ENCODE data around the gene ADARB2.

- TF ChIP-seq POLR2A (IDR thresholded peaks at IDR 0.05; ENCODE audit: low read depth) = no peak
- TF ChIP-seq CTCF (IDR thresholded peaks at IDR 0.05) = no peak
- no peak for TF ChIP-seq EP300 (IDR thresholded peaks at IDR 0.05)
- TF ChIP-seq POLR2AphosphoS5 (IDR thresholded peaks at IDR 0.05) = no peak
Observed at GRCh38 chr10:1687623-1688150, 49.6 kb downstream of the ADARB2 start.

Measured in esophagus muscularis mucosa (tissue), 4 donors.